Type B pancreatic cell (in vitro differentiated cells): Measurements from ENCODE around the gene ZCCHC24. TPM values are rescaled to one million over a fixed set of nuclear protein-coding genes. Genes with fewer than 3 reads are reported as not detected.
"Not testable (repeated sequence)": the region's sequence is repeated elsewhere in the genome, so short reads cannot be mapped to it uniquely, and the experiment has no call there.

Experiments used
- DNase-seq: peaks from one replicate; pipeline ENCODE4 v3.0.0; 2021; ENCODE audit warnings: mixed read lengths; ENCODE audit not compliant: unreplicated experiment; ENCODE audit errors: extremely low spot score
- H3K27ac Mint-ChIP-seq: 2 replicates; pipeline ENCODE4 v1.8.0; 2021; ENCODE audit warnings: mild to moderate bottlenecking, mixed read lengths
- H3K27me3 Mint-ChIP-seq: 2 replicates; pipeline ENCODE4 v1.8.0; 2021; ENCODE audit warnings: mixed read lengths
- H3K36me3 Mint-ChIP-seq: 2 replicates; pipeline ENCODE4 v1.8.0; 2021; ENCODE audit warnings: mixed read lengths
- H3K4me1 Mint-ChIP-seq: one replicate; pipeline ENCODE4 v1.8.0; 2021; ENCODE audit warnings: mixed read lengths; ENCODE audit not compliant: unreplicated experiment
- H3K4me3 Mint-ChIP-seq: 2 replicates; pipeline ENCODE4 v1.8.0; 2021; ENCODE audit warnings: mild to moderate bottlenecking, mixed read lengths
- H3K9me3 Mint-ChIP-seq: 2 replicates; pipeline ENCODE4 v1.8.0; 2021; ENCODE audit warnings: mixed read lengths
- CTCF ChIP-seq: fragments of 200-600 bp; sonication (generic); conservative IDR thresholded peaks from 2 replicates; pipeline ENCODE4 v1.5.0; 2021; ENCODE audit warnings: antibody characterized with exemption, mild to moderate bottlenecking
- total RNA-seq: library from RNA; stranded (reverse); gene quantifications from 2 replicates; pipeline ENCODE4 v1.2.1, GENCODE V29; 2021; ENCODE audit warnings: low replicate concordance

The ZCCHC24 gene
- total RNA-seq, 1 donor from 2014 or later = 29.1 TPM

- H3K4me3 Mint-ChIP-seq = no peak overlapping the region
- H3K27ac Mint-ChIP-seq = peak overlapping the region; percentile 58
- peaks cover 10% of the 10 kb centered on the region for H3K9me3 Mint-ChIP-seq
- H3K4me1 Mint-ChIP-seq = peaks cover 23% of the 10 kb centered on the region
- DNase-seq = no peak
- no peaks in the 10 kb centered on the region for H3K27me3 Mint-ChIP-seq
- no peaks in the 10 kb centered on the region for H3K36me3 Mint-ChIP-seq
- no peak for TF ChIP-seq CTCF
These were observed 109.8 kb downstream of the ZCCHC24 start for GRCh38 chr10:79335470-79336235.

GRCh38 chr10:79335094-79335469 lies 110.3 kb downstream of the ZCCHC24 start:
- H3K27me3 Mint-ChIP-seq = no peaks in the 10 kb centered on the region
- no peak for TF ChIP-seq CTCF
- H3K27ac Mint-ChIP-seq = no peak overlapping the region
- DNase-seq = no peak
- no peaks in the 10 kb centered on the region for H3K36me3 Mint-ChIP-seq
- H3K9me3 Mint-ChIP-seq = peaks cover 10% of the 10 kb centered on the region
- H3K4me1 Mint-ChIP-seq = peaks cover 23% of the 10 kb centered on the region
- H3K4me3 Mint-ChIP-seq = no peak overlapping the region

- no peak for TF ChIP-seq CTCF
- Mint-ChIP-seq H3K9me3 (peaks cover 10% of the 10 kb centered on the region), H3K4me1 (peaks cover 19% of the 10 kb centered on the region), H3K36me3 (no peaks in the 10 kb centered on the region), H3K27me3 (no peaks in the 10 kb centered on the region), H3K4me3 (no peak overlapping the region), H3K27ac (no peak overlapping the region)
- no peak for DNase-seq
These were observed 110.9 kb downstream of the ZCCHC24 start for GRCh38 chr10:79334573-79334972.

- H3K9me3 Mint-ChIP-seq = peaks cover 4% of the 10 kb centered on the region
- no peaks in the 10 kb centered on the region for H3K27me3 Mint-ChIP-seq
- no peak for TF ChIP-seq CTCF
- no peak overlapping the region for H3K4me3 Mint-ChIP-seq
- no peak overlapping the region for H3K27ac Mint-ChIP-seq
- DNase-seq = no peak
- H3K36me3 Mint-ChIP-seq = no peaks in the 10 kb centered on the region
- H3K4me1 Mint-ChIP-seq = peaks cover 14% of the 10 kb centered on the region
These were observed 111.9 kb downstream of the ZCCHC24 start for GRCh38 chr10:79333513-79333912.

- not testable (repeated sequence) for H3K27me3 Mint-ChIP-seq, H3K4me3 Mint-ChIP-seq, DNase-seq, H3K27ac Mint-ChIP-seq, H3K9me3 Mint-ChIP-seq, H3K36me3 Mint-ChIP-seq
- H3K4me1 Mint-ChIP-seq = peaks cover 14% of the 10 kb centered on the region
These were observed 112.7 kb downstream of the ZCCHC24 start for GRCh38 chr10:79332610-79333315.

Other genes with a start within 250 kb of the ZCCHC24 start
- 67.5 and 91.3 TPM in 2 replicates for gene PPIF, start 98.2 kb downstream of the ZCCHC24 start, total RNA-seq
- 0.10 TPM in 1 of 2 replicates, not detected in the other for gene EIF5AL1, start 66.9 kb upstream of the ZCCHC24 start, total RNA-seq
- 0.99 and 4.0 TPM in 2 replicates for gene SFTPA2, start 114.8 kb upstream of the ZCCHC24 start, total RNA-seq
- 0.22 and 5.9 TPM in 2 replicates for gene SFTPA1, start 165.3 kb upstream of the ZCCHC24 start, total RNA-seq